Lung (tissue), 12 donors: ENCODE measurements around the gene XRCC5. TPM values are rescaled to one million over a fixed set of nuclear protein-coding genes. Genes with fewer than 3 reads are reported as not detected.

Experiments used
- ATAC-seq: fragments of 200-7000 bp; cut with Tn5 transposase; one replicate; pipeline ENCODE4 v1.9.1; 2020; ENCODE audit warnings: moderate number of reproducible peaks; ENCODE audit not compliant: insufficient read depth, low FRiP score
- DNase-seq, 3 donors: peaks; one replicate each; pipeline ENCODE4 v3.0.0-alpha.2; 2013 to 2017
- H3K27ac ChIP-seq, 2 donors: one replicate each; pipeline ENCODE4 v1.5.1; 2013; ENCODE audit warnings: mild to moderate bottlenecking in 2 of 2, moderate library complexity in 2 of 2, control low read depth in 1 of 2, inconsistent platforms in 1 of 2, low read depth in 1 of 2, low read length in 1 of 2
- H3K27me3 ChIP-seq, 3 donors: one replicate each; pipeline ENCODE4 v1.5.1; 2013; ENCODE audit warnings: low read length in 2 of 3; ENCODE audit not compliant: control insufficient read depth in 3 of 3, insufficient read depth in 3 of 3
- H3K36me3 ChIP-seq, 4 donors: one replicate each; pipeline ENCODE4 v1.5.1; 2013; ENCODE audit warnings: low read length in 4 of 4, mild to moderate bottlenecking in 1 of 4, moderate library complexity in 1 of 4; ENCODE audit not compliant: control insufficient read depth in 4 of 4, insufficient read depth in 4 of 4
- H3K4me1 ChIP-seq, 5 donors: one replicate each; pipeline ENCODE4 v1.5.1; 2013; ENCODE audit warnings: low read length in 5 of 5, mild to moderate bottlenecking in 2 of 5, moderate library complexity in 1 of 5; ENCODE audit not compliant: control insufficient read depth in 5 of 5, insufficient read depth in 5 of 5
- H3K4me3 ChIP-seq: one replicate; pipeline ENCODE4 v1.5.1; 2013; ENCODE audit warnings: mild to moderate bottlenecking, control low read depth, moderate library complexity
- H3K9ac ChIP-seq, 2 donors: one replicate each; pipeline ENCODE4 v1.5.1; 2013; ENCODE audit warnings: low read length in 2 of 2, control low read depth in 1 of 2; ENCODE audit not compliant: insufficient read depth in 1 of 2
- H3K9me3 ChIP-seq, 4 donors: one replicate each; pipeline ENCODE4 v1.5.1; 2013; ENCODE audit warnings: low read length in 3 of 4, mild to moderate bottlenecking in 1 of 4, moderate library complexity in 1 of 4; ENCODE audit not compliant: control insufficient read depth in 4 of 4, insufficient read depth in 3 of 4
- WGBS, 2 donors: extraction: QIAGEN DNeasy Blood & Tissue Kit; methylation state at CpG; one replicate each; pipeline ENCODE4 v1.1.7; 2013; 5-methylcytosine and 5-hydroxymethylcytosine counted together
- polyA plus RNA-seq, 2 donors: library from polyadenylated mRNA; stranded (reverse); fragments of 200-250 nt; gene quantifications; one replicate each; pipeline ENCODE4 v1.2.1, GENCODE V29; 2013
- total RNA-seq, 2 donors: library from RNA; depleted of rRNA in 1 of 2; stranded (reverse); fragments of >200 nt in 1 of 2; gene quantifications; one replicate each; pipeline ENCODE4 v1.2.1, GENCODE V29; 2014 to 2021
- TF ChIP-seq, protein P1 (sequence below): IDR thresholded peaks from 2 replicates; pipeline ENCODE4 v1.5.1; 2012; ENCODE audit warnings: mild to moderate bottlenecking; ENCODE audit errors: control extremely low read depth, extremely low read depth
- donor health status: control.
- donor health status: control.
- donor health status: Bipolar disorder and iron deficiency.
- donor health status: healthy.
- donor health status: DM: yes; HTN: yes; CAD: no.

Gene XRCC5
- total and polyA plus RNA-seq, 4 donors, result 67.3 to 200 (median 144) TPM

DNA sequence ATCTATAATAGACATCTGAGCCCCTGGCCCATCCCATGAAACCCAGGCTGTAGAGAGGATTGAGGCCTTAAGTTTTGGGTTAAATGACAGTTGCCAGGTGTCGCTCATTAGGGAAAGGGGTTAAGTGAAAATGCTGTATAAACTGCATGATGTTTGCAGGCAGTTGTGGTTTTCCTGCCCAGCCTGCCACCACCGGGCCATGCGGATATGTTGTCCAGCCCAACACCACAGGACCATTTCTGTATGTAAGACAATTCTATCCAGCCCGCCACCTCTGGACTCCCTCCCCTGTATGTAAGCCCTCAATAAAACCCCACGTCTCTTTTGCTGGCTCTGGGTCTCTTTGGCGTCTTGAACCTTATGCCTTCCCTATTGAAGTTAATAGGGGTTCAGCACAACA lies 110.7 kb downstream of the XRCC5 start:
- 30 to 76% methylated on average over 6 of the region's 6 CpGs for WGBS, 2 donors

DNA sequence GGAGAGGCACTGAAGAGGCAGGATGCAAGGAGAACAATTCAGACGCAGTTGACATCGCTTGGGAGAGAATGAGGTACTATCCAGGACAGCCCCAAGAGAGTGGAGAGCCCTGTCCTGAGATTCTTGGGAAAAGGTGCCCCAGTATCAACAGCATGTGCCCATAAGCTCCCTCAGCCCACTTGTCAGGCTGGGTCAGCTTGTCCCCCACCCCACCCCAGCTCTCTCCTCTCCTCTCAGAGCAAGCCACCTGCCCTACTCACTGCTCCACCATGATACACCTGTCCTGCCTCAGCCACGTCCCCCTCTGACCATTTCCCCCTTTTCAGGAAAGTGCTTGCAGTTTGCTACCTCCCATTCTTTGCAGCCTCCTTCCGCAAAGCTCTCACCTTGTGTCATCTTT lies 111.8 kb downstream of the XRCC5 start:
- H3K9me3 ChIP-seq, result no peaks in the 10 kb centered on the region
- peaks cover 0 to 5% (median 1%) of the 10 kb centered on the region in 4 donors for H3K36me3 ChIP-seq
- ATAC-seq (no peak), DNase-seq (no peak)
- H3K27me3 ChIP-seq, result no peaks in the 10 kb centered on the region
- no peak overlapping the region for H3K27ac ChIP-seq
- no peak overlapping the region for H3K4me3 ChIP-seq
- TF ChIP-seq, protein P1, sequence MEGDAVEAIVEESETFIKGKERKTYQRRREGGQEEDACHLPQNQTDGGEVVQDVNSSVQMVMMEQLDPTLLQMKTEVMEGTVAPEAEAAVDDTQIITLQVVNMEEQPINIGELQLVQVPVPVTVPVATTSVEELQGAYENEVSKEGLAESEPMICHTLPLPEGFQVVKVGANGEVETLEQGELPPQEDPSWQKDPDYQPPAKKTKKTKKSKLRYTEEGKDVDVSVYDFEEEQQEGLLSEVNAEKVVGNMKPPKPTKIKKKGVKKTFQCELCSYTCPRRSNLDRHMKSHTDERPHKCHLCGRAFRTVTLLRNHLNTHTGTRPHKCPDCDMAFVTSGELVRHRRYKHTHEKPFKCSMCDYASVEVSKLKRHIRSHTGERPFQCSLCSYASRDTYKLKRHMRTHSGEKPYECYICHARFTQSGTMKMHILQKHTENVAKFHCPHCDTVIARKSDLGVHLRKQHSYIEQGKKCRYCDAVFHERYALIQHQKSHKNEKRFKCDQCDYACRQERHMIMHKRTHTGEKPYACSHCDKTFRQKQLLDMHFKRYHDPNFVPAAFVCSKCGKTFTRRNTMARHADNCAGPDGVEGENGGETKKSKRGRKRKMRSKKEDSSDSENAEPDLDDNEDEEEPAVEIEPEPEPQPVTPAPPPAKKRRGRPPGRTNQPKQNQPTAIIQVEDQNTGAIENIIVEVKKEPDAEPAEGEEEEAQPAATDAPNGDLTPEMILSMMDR, result no peak
- H3K9ac ChIP-seq, result no peak overlapping the region
- H3K4me1 ChIP-seq, result peaks cover 0 to 19% (median 11%) of the 10 kb centered on the region in 5 donors
- 86 to 87% methylated on average over 4 of the region's 4 CpGs for WGBS, 2 donors

More for the DNA sequence above, 110.7 kb downstream of the XRCC5 start:
- no peak for DNase-seq
- Histone ChIP-seq H3K36me3 (peaks cover 0 to 5% (median 1%) of the 10 kb centered on the region in 4 donors), H3K27me3 (no peaks in the 10 kb centered on the region), H3K4me3 (no peak overlapping the region), H3K9ac (no peak overlapping the region), H3K9me3 (no peaks in the 10 kb centered on the region), H3K27ac (no peak overlapping the region), H3K4me1 (peaks cover 0 to 26% (median 11%) of the 10 kb centered on the region in 5 donors)
- TF ChIP-seq, protein P1, result no peak
- ATAC-seq, result no peak

DNA sequence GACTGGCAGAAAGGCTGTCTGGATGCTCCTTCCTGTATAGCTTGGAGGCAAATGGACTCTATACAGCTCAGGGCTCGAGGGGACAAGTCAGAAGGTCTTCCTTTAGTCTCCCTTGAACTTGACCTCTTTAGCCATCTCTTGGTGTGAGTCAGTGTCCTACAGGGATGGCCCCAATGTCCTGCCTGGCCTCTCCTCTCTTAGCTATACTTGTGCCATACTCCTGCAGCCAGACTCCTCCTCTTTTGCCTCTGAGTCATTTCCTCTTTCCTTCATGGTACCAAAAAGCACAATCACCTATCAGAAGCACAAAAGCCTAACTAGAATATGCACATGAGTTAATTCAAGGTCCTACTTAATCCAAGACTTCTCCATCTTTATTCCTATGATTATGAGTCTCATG lies 112.7 kb downstream of the XRCC5 start:
- Histone ChIP-seq H3K4me1 (peaks cover 0 to 11% (median 9%) of the 10 kb centered on the region in 5 donors), H3K27me3 (no peaks in the 10 kb centered on the region), H3K36me3 (peaks cover 0 to 4% (median 1%) of the 10 kb centered on the region in 4 donors), H3K27ac (no peak overlapping the region), H3K9ac (no peak overlapping the region), H3K9me3 (no peaks in the 10 kb centered on the region), H3K4me3 (no peak overlapping the region)
- ATAC-seq (no peak), DNase-seq (no peak)
- TF ChIP-seq, protein P1, result no peak
- WGBS, 2 donors, result 74 to 85% methylated on average over 1 of the region's 1 CpG

DNA sequence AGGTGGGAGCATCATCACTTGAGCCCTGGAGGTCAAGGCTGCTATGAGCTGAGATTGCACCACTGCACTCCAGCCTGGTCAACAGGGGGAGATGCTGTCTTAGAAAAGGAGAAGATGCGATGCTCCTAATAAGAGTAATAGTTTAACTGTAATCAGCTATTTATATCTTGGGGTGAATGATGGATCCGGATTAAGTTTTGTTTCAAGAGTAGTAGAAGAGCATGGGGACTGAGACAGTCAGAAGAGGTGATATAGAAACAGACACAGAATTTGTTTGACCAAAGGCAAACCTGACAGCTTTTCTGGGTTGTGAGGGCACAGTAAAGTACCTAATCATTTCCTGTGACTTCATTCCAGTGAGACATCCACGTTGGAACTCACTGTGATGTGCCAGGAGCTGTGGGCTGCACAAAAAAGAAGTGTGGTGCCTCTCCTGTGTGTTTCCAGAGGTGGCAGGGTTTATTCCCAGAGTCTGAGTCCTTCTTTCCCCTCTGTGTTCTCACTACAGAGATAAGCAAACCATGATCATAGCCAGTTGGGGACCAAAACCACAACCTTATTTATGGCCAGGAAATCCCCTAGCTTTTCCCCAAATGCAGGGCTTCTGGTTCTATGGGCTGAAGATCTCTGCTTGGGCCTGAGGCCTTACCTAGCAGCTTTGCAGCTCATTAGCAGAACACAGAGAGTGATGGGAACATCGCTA lies 113.7 kb downstream of the XRCC5 start:
- ATAC-seq, result no peak
- 48 to 57% methylated on average over 4 of the region's 4 CpGs for WGBS, 2 donors
- H3K27ac ChIP-seq, result no peak overlapping the region

More for the DNA sequence above, 113.7 kb downstream of the XRCC5 start:
- peaks cover 0 to 4% (median 1%) of the 10 kb centered on the region in 4 donors for H3K36me3 ChIP-seq
- H3K9me3 ChIP-seq, result no peaks in the 10 kb centered on the region
- TF ChIP-seq, protein P1, result no peak
- DNase-seq, result no peak
- no peaks in the 10 kb centered on the region for H3K27me3 ChIP-seq
- no peak overlapping the region for H3K9ac ChIP-seq
- H3K4me1 ChIP-seq, result peaks cover 0 to 2% (median 1%) of the 10 kb centered on the region in 5 donors
- H3K4me3 ChIP-seq, result no peak overlapping the region
